HG02571 (cell line): ENCODE results near the gene SLC12A8.

Experiments
- ATAC-seq: cut with Tn5 transposase; IDR thresholded peaks from one replicate; pipeline ENCODE4 v1.9.1; 2021; ENCODE audit warnings: mild to moderate bottlenecking, moderate library complexity; ENCODE audit not compliant: unreplicated experiment

SLC12A8 gene

DNA sequence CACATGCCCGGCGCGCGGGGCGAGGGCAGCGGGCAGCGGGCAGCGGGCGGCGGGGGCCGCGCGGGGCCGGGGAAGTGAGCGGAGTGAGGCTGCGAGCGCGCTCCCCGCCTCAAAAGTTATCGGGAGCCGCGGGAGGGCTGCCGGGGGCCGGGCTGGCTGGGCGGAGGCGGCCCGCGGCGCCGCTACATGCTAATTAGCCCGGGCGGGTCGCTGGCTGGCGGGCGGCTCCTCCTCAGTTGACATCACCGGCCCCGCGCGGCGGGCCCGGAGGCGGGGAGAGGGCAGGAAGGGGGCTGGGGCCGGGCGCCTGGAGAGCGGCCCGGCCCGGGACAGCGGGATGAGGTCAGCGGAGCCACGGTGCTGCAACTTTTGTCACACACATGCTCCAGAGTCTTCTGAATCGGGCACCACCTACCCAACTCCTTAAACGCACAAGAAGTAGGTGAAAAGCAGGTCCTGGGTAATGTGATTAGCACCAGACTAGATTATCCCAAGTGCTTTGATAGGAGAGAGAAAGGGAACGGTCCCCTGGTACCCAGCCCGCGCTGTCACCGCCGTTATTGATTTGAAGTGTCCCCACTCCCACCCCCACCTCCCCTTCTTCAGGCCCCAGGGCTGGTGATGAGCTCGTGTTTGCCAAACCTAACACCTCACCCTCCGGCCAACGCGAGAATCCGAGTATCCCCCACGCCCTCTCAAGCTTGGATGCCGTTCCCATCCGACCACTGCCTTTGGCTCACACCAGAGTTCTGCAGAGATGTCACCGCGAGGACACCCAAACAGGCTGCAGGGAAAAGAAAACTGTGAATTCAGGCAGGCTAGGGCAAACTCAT, 156.4 kb downstream of the SLC12A8 start, which contains the start of gene HEG1:
Gene HEG1, minus strand, starts transcription at position 85 of the 833 bp plus-strand sequence. CDS start 107 bp downstream, outside the sequence.
- peak; percentile 57 for ATAC-seq

DNA sequence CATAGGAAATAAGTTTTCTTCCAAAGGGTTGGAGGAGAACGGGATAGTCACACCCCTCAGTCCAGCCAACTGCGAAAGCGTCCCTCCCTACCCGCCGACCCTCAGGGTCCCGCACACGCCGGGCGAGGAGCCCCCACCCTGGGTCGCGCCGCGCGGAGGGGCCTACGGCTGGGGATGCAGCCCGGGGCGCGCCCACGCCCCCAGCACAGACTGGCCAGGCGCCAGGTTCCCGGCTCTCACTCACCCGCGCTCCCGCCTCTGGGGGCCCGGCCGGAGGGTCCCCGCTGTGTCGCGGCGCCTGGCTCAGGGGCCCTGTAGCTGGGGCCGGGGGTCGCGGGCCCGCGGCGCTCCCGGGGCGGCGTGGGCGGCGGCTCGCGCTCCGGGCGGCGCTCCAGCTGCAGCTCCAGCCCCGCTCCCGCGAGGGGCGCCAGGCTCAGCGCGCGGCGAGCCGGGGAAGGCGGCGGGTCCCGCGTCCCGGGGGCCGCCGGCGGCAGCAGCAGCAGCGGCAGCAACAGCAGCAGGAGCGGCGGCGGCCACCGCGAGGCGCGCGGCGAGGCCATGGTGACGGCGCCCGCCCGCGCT, 157.1 kb downstream of the SLC12A8 start:
- ATAC-seq: peak; percentile 22

DNA sequence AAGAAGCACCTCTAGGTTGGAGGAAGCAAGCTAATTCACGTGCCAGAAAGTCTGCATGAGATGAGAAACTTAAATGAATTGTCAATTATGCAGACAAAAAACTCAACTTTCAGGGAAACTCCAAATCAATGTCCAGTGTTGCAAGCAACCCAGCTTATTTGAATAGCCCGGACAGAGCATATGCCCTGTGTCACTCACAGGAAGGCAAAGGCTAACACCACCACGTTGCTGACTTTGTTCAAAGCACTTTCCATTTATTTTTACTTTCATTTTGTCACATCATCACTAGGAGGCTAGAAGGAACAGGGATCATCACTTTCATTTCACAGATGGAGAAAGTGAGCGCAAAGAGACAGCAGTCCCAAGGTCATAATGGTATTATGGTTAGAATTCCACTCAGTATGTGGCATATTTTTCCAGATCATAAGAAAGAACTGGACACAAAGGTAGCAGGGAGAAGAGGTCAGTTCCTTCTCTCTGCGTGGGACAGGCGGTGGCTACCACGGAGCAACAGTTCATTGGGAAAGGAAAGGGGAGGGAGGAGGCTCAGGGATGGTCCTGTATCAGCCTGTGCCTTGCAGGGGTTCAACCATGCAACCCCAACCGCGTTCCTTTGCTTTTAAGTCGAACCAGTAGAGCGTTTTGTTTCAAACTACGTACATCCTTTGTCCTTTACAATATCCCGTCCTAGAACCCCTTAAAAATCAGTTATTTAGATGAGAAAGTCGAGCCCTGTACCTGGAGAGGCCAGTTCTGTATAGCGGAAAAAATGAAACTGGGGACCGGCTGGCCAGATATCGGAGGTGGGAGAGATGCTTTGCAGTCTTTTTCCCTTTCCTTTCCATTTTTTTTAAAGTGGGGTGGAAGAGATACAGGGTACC, 157.9 kb downstream of the SLC12A8 start:
- ATAC-seq: peak; percentile 30

GRCh38 chr3:125054062-125054448, 158.5 kb downstream of the SLC12A8 start:
- no peak for ATAC-seq

DNA sequence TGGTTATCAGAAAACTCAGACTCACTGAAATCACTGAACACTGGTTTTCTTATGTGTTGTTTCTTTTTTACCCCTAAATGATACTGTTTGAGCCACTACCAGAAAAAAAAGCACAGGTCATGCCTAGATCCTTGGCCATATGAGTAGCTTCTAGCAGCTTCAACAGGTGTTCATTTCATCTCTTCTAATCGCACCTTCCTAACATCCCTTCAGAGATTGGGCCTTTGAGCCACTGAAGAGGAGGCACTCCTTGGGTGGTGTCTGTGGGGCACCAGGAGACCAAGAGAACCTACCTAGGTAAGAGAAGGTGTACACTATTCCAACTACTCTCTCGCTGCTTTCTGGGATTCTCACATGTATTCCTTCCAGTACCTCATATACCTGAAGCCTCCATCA, 159.2 kb downstream of the SLC12A8 start:
- no peak for ATAC-seq

GRCh38 chr3:125052624-125053303, 159.8 kb downstream of the SLC12A8 start:
- no peak for ATAC-seq

GRCh38 chr3:125051715-125052581, 160.6 kb downstream of the SLC12A8 start:
- ATAC-seq: no peak

DNA sequence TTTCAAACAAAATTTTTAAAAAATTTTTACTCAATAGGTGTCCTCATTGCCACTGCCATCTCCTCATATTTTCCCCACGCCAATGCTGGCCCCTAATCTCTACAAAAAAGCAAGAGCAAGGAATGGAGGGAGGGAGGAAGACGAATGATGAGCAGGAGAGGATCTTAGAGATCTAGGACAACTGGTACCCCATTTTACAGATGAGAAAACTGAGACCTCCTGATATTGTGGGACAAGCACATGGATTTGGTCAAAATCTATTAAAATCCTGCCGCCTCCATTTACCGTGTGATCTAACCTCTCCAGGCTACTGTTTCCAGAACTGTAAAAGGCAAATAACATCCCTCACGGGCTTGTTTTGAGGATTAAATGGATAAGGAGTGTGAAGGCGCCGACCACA, 161.3 kb downstream of the SLC12A8 start:
- no peak for ATAC-seq

- no peak for ATAC-seq
These were observed 162.0 kb downstream of the SLC12A8 start for GRCh38 chr3:125050488-125051090.

DNA sequence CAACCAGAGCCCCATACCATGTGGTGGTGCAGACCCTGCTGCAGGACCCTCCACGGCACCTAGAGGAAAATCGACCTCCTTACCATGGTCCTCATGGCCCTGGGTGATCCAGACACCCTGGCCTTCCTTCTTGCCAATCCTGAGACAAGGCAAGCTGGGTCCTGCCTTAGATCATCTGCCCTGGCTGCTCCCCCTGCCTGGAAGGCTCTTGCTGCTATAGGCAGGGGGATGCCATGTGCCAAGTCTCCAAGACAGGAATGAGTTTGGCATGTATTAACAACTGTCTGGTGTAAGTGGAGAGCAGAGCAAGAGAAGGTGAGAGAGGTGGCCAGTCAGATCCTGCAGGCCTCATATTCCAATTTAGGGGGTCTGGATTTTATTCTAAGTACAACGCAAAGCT, 164.3 kb downstream of the SLC12A8 start:
- no peak for ATAC-seq

DNA sequence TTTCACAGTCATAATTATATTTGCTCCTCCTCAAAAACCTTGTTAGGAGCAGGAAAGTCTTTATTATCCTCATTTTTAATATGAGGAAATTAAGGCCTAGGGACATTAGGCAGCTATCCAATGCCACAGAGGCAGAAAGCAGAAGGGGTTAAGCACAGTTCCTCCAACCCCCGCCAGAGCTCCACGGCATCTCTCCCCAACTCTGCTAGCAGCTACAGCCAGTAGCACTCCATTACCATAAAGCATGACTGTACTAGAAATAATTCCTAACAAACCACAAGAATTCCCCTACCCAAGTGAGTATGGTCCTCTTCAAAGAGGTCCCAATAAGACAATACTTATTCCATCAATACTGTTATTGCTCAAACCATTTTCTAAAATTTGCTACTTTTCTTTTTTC, 166.6 kb downstream of the SLC12A8 start:
- no peak for ATAC-seq

DNA sequence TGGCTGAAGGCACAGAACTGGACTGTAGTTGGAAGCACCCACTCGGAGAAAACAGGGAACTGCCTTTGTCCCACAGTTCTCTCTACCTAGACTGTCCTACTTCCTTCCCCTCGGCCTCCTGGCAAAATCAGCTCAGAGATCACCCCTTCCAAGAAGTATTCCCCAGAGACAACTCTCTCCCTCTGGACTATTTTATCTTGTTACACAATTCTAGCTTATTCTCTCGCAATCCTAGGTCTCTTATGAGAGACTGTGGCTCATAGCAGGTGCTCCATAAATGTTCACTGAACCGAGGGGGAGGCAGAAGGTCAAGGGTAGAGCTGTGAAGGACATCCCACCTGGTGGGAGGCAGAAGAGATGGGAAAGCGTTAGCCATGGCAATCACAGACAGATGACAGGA, 167.4 kb downstream of the SLC12A8 start:
- no peak for ATAC-seq

DNA sequence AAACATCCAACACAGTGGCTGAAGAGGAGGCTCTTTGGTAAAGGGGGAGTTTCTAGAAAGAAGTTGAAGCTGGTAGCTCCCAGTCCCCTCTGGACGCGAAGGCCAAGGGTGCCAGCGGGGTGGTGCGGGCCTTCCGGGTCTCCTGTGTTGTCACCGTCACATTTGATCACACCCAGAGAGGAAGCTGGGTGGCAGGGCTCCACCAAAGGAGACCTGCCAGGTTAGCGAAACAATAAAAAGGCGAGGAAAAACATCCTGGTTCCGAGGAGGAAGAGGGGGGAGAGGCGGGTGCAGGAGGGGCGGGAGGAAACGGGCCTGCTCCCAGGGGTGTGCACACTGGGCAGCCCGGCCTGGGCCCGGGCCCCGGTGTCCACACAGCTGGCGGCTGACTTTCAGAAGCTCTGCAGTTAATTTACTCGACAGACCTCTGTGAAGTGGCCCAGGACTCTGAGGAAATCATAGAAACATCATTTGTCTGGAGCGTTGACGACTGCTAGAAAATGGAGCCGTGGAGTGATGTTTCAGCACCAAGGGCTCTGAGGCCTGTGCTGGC, 168.9 kb downstream of the SLC12A8 start:
- no peak for ATAC-seq

DNA sequence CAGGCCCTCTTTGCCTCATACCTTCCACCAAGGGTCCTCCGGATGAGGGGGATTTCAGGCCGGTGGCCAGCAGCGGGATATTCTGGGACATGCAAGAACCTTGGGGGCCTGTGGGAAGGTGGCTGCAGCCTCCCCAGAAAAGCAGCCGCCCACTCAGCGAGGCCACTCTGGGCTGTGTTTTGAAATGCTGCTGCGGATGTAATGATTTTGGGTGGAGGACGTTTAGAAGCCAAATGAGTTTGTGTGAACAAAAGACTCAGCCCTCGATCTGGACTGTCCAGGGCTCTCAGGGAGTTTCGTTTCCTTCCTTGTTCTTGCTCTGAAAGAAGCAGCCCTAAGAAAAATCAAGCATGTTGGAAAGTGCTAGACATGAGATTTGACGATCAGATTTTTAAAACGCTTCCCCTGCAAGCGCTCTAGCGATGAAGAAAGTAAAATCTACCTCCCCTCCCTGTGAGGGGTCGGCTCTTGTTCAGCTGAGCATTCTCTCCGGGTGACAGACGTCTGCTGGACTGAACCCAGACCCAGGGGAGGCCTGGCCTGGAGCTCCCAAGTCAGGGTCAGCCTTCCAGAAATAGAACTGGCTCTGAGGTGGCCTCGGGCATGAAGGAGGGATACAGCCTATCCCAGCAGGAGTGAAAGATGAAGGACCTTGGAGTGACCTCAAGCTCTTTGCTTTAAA, 169.7 kb downstream of the SLC12A8 start:
- ATAC-seq: no peak

GRCh38 chr3:125039131-125040100, 173.1 kb downstream of the SLC12A8 start:
- ATAC-seq: no peak

GRCh38 chr3:125037498-125038150, 174.9 kb downstream of the SLC12A8 start:
- no peak for ATAC-seq

DNA sequence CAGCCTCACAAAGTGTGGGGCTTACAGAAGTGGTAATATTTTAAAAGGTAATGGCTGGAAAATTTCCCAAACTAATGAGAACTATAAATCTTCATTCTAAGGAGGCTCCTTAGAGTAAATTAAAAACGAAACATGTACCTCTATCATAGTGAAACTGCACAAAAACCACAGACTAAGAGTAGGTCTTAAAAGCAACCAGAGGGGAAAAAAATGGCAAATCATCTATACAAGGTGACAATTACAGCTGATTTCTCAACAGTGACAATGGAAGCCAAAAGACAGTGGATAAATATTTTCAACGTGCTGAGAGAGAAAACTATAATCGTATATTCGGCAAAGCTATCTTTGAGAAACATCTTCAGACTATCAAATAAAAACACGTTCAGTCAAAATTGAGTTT, 177.3 kb downstream of the SLC12A8 start:
- no peak for ATAC-seq
